ENCODE results near the gene SRL. TPM values are rescaled to one million over a fixed set of nuclear protein-coding genes. Genes with fewer than 3 reads are reported as not detected.

The SRL gene
- polyA plus RNA-seq, 1 donor from 2014 or later: not detected

GRCh38 chr16:4225075-4225474, 16.8 kb downstream of the SRL start:
- H3K9me2 ChIP-seq (ENCODE audit: insufficient read depth, low read length): no peaks in the 10 kb centered on the region
- TF ChIP-seq REST (IDR thresholded peaks at IDR 0.05; ENCODE audit: borderline replicate concordance) (no peak), MXI1 (conservative IDR thresholded peaks at IDR 0.05; ENCODE audit: poor library complexity, severe bottlenecking) (no peak), POLR2AphosphoS5 (IDR thresholded peaks at IDR 0.05) (no peak), EZH2 (IDR thresholded peaks at IDR 0.05; ENCODE audit: borderline replicate concordance, insufficient read depth, low read length, poor library complexity, severe bottlenecking) (no peak), SMC3 (conservative IDR thresholded peaks at IDR 0.05; ENCODE audit: poor library complexity) (no peak), TAF1 (IDR thresholded peaks at IDR 0.05; ENCODE audit: low read depth) (no peak), EP300 (conservative IDR thresholded peaks at IDR 0.05; ENCODE audit: poor library complexity, severe bottlenecking) (no peak)
- no peaks in the 10 kb centered on the region for H3F3A ChIP-seq (ENCODE audit: insufficient read depth, low read length, poor library complexity, severe bottlenecking)
- H3K27ac ChIP-seq (ENCODE audit: low read length): no peak overlapping the region
- H2AFZ ChIP-seq (ENCODE audit: low read depth, low read length): no peak overlapping the region
- H3K9ac ChIP-seq (ENCODE audit: low read length): no peak overlapping the region
- no peaks in the 10 kb centered on the region for H3K36me3 ChIP-seq (ENCODE audit: insufficient read depth, low read length)
- no peaks in the 10 kb centered on the region for H3K9me3 ChIP-seq (ENCODE audit: low read length)
- no peak overlapping the region for H3K4me2 ChIP-seq (ENCODE audit: low read length)
- H3K4me3 ChIP-seq (ENCODE audit: low read length): no peak overlapping the region
- H3K27me3 ChIP-seq (ENCODE audit: insufficient read depth, low read depth, low read length): no peaks in the 10 kb centered on the region
- no peaks in the 10 kb centered on the region for H3K79me2 ChIP-seq (replicated peaks; ENCODE audit: insufficient read depth, low read length)
- no peaks in the 10 kb centered on the region for H4K20me1 ChIP-seq (ENCODE audit: insufficient read depth)

- Histone ChIP-seq H2AFZ (ENCODE audit: low read depth, low read length) (no peak overlapping the region), H3K79me2 (replicated peaks; ENCODE audit: insufficient read depth, low read length) (no peaks in the 10 kb centered on the region), H3K27me3 (ENCODE audit: insufficient read depth, low read depth, low read length) (no peaks in the 10 kb centered on the region), H3K9me2 (ENCODE audit: insufficient read depth, low read length) (no peaks in the 10 kb centered on the region), H3K9ac (ENCODE audit: low read length) (no peak overlapping the region), H3F3A (ENCODE audit: insufficient read depth, low read length, poor library complexity, severe bottlenecking) (no peaks in the 10 kb centered on the region), H4K20me1 (ENCODE audit: insufficient read depth) (no peaks in the 10 kb centered on the region), H3K36me3 (ENCODE audit: insufficient read depth, low read length) (no peaks in the 10 kb centered on the region), H3K4me3 (ENCODE audit: low read length) (no peak overlapping the region), H3K4me2 (ENCODE audit: low read length) (no peak overlapping the region), H3K9me3 (ENCODE audit: low read length) (no peaks in the 10 kb centered on the region), H3K27ac (ENCODE audit: low read length) (no peak overlapping the region)
- TF ChIP-seq TAF1 (IDR thresholded peaks at IDR 0.05; ENCODE audit: low read depth) (no peak), REST (IDR thresholded peaks at IDR 0.05; ENCODE audit: borderline replicate concordance) (no peak), SMC3 (conservative IDR thresholded peaks at IDR 0.05; ENCODE audit: poor library complexity) (no peak), MXI1 (conservative IDR thresholded peaks at IDR 0.05; ENCODE audit: poor library complexity, severe bottlenecking) (no peak), RAD21 (conservative IDR thresholded peaks at IDR 0.05) (no peak)
Measured at GRCh38 chr16:4220358-4220757, 21.5 kb downstream of the SRL start.
